ENCODE results near the gene PLPP3.

Gene PLPP3

DNA sequence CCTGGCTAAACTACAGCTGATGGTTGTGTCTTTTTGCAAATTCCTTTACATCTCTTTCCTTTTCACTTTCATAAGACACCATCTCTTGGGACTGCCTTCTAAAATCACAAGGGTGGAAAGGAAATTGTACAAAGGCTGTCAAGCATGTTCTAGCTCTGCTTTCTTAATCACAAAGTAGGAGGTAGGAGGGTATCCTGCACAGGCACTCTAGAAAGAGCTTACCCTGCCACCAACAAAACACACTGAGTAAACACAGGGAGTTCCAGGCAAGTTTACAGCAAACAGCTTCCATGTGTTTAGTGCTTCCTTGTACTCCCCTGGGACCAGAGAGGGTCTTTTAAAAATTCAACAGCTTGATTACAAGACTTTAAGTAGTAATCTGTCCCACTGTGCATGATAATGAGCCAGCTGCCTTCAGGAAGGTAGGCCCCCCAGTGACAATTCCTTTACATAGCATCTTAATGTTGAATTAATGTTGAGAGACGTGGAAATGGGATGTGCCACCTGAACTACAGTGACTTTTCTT is 2.4 kb downstream of the PLPP3 start:
- peak; percentile 28 for DNase-seq (ENCODE audit: low spot score)

DNA sequence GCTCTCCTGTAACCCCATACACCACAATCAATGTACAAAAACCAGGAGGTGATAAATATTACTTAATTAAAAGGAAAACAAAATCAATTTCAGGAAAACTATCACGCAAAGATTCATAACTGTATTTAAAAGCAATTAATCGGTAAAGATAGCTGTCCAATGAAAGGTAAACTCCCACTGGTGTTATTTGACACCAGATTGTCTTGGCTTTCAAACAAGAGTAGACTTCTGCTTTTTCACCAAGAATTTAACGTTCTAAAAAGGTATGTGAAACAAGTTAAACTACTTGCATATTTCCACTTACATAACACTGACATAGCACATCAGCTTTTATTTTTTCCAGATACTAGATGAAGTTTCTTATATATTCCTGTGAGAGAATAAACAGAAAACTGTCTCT is 3.5 kb downstream of the PLPP3 start:
- no peak for DNase-seq (ENCODE audit: low spot score)

DNA sequence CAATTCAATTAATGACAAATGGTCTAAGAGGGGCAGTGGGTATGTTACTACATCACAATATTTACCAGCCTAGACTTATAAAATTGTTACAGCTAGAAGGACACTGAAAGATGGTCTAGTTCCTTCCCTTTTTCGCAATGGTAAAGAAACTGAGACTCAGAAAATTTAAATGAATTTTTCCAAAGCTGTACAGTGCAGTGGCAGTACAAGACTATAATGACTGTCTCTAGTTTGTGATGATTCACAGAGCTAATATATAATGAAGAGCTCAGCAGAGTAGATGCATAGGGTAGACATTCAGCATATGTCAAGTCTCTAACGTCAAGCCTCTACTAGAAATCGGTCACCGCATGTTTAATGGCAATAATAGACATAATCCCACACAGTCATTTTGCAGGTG is 4.6 kb downstream of the PLPP3 start:
- no peak for DNase-seq (ENCODE audit: low spot score)

DNA sequence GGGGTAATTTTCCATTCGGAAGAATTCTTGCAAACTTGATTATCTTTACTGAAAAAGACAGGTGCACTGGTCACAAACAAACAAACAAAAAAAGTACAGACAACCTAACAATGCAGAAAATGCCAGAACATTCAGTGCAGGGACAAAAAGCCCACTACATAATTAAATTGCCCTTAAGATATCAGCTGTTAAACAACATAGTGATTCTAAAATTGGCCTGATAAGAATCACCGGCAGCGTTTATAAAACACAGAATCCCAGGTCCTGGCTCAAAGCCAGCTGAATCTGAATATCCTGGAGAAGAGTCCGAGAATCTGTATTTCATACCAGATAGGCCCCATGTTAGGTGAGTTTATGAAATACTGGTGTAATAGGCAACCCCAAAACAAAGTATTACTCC is 6.1 kb downstream of the PLPP3 start:
- no peak for DNase-seq (ENCODE audit: low spot score)

DNA sequence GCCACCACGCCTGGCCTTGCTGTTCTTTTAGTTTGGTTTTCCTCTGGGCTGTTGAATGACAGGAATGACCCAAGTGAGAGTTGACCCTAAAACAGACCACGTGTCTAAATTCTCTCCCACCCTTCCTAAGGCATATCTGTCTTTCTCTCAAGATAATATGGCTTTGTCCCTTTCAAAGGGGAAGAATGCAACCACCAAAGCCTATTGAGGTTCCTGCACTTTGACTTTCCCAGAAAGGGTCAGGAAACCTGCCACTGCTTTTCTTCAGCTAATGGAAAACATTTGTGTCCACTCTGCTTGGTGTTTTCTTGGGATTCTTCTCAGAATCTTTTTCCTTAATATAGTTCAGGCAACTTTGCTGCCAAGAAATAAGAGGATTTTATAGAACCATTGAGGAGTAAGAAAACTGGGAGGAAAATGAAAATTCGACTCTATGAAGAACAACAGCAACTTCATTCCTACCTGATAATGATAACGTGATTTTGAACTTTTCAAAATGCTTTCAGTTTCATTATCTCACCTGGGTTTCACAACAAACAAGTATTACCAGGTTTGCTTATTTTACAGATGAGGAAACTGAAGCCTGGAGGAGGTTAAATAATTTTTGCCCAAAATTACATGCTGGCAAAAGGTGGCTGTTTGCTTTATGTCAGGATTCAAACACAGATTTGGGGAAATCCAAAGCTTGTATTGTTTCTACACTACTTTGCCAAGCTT is 6.9 kb downstream of the PLPP3 start:
- no peak for DNase-seq (ENCODE audit: low spot score)

DNA sequence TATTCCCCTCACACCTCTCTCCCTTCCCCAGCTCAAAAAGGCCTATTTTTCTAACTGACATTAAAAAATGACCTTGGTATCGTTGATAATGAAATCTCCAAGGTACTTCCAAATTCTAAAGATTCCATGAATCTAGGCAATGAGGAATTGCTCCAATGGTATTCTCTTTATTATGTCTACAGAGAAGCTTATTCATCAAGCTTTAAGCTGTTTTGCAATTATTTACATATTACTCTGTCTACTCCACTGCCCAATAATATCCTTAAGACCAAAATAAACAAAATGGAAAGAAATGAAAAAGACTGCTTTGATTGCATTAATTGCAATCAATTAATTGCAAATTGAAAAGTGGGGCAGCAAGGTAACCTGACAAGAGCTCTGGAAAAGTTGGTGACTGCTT is 7.9 kb downstream of the PLPP3 start:
- no peak for DNase-seq (ENCODE audit: low spot score)

DNA sequence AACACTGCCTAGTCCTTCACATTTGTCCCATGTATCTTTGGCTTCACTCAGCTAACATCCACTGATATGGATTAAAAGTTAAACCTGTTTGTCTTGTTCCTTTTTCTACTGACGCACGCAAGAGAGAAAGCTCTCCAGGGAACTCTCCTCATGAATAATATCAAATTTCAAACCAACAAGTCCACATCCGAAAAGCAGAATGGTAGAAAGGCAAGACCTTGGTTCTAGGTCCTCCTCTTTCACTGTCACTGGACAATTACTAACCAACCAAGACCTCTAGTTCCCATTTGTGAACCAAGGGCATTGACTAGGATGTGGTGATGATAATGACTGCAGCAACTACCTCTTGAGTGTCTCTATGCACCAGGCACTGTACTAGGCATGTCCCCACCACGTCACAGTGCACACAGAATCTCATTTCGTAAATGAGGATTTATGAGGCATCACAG is 8.4 kb downstream of the PLPP3 start:
- DNase-seq (ENCODE audit: low spot score), result no peak

DNA sequence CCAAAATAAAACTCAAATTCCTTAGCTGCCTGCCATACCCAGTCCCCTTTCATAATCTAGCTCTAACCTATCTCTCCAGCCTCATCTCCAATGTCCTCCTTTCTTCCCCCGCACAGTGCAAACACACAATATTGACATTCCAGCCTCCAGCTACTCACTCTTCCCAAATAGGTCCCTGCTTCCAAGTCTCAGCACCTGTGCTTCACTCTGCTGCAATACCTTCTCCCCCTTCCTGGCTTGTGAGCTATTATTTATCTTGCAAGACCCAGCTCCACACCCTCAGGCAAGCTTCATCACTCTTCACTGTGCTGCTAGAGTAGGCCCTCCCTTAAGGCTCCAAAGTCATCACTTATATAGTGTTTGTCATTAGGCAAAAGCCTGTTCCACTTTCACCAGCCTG is 9.7 kb downstream of the PLPP3 start:
- no peak for DNase-seq (ENCODE audit: low spot score)

DNA sequence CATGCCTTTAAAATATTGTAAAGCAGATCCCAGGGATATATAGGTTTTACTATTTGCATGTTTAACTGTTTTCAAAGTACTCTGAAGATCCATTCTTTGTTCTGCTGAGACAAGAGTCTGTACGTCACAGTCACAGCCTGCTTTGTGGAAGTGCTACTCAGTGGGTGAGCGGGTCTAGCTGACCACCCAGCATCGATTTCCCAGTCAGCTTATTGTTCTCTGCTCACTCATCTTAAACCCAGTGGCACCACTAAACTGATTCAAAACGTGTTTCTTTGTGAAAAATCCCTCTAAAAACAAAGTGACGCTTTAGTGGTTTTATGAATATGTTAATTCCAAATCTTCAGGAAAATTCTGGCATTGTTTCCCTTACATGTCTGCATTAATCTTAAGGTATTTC is 12.4 kb downstream of the PLPP3 start:
- DNase-seq (ENCODE audit: low spot score), result no peak

DNA sequence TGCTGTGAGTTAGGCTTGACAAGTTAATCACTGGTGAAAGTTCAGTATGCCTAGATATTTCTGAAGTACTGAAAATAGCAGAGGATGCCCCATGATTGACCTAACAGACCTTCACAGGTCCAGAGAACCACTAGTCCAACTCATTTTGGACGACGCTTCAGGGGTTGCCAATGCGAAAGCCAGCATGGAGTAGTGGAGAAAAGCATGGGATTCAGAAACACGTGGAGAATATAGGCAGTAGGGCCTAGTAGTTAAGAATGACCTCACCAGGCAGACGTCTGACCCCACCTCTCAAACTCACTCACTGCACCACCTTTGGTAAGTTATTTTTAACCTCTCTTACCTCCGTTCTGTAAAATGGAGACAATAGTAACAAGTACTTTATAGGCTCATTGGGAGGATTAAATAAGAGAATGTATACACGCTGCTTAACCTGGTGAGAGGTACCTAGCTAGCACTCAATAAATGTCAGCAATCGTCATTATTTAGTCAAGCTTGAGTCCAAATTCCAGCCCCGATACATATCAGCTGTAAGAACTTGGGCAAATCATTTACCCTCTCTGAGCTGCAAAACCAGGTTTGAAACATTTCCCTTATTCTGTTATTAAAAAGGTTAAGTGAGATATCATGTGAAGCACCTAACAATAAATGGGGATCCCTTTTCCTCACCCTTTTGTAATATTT is 13.2 kb downstream of the PLPP3 start:
- no peak for DNase-seq (ENCODE audit: low spot score)

DNA sequence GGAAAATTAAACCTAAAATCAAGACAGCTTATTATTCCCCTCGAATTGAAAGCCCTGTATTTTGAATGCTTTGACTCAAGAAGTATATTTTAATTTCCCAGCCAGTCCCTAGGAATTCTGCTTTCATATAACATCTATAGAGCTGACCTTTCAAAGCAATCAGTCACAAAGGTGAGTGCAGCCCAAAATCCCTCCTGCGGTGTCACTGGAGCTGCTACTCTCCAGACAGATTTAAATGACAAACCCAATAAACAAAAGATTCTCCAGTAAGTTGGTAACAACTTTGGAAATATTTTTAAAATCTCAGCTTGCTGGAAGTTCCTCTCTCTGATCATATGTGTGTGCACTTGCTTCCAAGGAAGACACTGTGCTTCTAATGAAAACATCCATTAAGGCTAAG is 14.7 kb downstream of the PLPP3 start:
- DNase-seq (ENCODE audit: low spot score), result no peak

DNA sequence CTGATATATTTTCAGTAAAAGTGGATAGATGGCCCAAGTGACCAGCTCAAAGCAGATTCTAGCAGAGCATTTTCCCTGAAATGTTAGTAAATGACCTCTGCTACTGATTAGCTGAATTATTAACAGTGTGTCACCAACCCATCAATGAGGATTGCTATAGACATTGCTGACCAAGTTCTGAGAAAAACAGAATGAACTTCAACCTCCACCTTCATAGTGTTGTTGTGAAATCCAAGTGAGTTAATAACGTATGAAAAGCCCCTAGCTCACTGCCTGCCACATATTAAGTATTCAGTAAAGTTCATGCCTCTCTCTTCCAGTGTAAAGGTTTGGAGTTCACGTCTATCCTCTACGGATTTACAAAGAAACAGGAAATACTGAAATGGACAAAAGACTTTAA is 15.8 kb downstream of the PLPP3 start:
- DNase-seq (ENCODE audit: low spot score), result no peak

DNA sequence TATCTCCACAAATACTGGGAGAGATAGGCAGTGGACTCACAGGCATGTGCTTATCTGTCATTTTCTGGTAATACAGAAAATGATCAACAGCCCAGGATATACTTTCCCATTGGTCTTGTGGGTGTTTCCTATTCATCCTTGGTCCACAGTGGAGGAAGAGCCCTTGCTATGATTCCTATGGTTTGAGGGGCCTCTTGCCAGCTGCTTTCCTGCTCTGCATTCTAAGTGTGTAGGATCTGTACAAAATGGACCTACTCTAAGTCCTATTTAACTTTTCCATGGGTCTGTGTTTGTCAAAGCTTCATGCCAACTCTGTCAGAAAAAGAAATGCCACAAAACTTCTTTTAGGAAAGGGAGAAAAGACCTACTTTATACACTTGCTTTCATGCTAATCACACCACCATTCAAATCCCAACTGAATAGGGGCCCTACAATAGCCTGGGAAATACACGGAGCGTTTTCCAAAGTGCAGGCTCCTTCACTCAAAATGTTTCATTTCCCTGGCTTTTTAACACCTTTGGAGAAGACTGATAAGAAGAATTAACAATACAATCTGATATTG is 16.4 kb downstream of the PLPP3 start:
- no peak for DNase-seq (ENCODE audit: low spot score)

DNA sequence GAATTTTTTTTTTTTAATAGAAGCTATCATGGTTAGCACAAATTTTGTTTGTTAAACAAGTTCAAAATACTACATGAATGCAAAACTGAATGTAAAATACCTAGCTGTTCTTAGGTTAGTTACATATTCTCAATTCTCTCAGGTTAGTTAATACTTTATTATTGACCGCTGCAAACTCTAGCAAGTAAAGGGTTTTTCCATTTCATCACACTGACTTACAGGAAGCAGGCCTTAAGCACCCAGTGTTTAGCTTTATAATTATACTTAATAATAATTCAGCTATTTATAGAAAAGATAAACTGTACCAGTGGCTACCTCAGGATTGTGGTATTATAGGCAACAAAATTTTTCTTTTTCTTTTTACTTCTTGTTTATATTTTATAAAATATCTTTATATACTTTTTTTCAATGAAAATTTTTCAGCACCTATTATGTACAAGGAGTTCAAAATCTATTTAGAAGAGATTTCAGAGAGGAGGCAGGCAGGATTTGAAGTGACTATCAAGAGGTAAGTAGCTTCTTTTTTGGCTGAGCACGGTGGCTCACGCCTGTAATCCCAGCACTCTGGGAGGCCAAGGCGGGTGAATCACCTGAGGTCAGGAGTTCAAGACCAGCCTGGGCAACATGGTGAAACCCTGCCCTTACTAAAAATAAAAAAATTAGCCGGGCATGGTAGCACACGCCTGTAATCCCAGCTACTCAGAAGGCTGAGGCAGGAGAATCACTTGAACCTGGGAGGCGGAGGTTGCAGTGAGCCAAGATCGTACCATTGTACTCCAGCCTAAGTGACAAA is 17.9 kb downstream of the PLPP3 start:
- DNase-seq (ENCODE audit: low spot score), result no peak

DNA sequence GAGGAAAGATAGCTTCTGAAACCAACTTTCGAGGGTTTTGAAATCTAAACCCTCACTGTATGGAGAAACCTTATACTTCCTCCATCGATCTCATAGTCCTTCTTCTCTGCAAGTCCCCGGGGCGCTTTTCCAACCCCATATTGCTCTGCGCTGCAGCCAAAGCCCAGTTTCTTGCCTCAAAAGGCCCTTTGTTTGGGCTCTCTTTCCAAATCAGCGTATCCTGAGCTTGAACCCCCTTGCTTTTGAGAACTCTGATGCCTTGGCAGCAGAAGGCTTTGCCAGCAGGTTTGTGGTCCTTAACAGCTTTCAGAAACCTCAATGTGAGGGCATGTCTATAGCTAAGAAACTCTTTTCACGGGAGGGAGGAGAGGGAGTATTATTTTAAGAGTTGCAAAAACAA is 21.6 kb downstream of the PLPP3 start:
- DNase-seq (ENCODE audit: low spot score), result no peak

DNA sequence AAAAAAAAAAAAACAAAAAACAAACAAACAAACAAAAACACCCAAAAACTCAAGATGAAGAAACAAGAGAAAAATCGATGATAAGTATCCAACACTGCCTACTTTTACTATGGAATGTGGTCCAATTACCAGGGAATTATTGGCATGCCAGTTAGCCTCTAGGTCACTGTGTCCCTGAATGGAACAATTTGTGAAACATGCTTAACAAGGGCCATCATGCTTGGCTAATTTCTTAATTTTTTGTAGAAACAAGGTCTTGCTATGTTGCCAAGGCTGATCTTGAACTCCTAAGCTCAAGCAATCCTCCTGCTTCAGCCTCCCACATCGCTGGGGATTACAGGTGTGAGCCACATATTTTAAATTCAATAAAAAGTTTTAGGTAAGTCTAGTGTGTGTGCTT is 23.9 kb downstream of the PLPP3 start:
- no peak for DNase-seq (ENCODE audit: low spot score)

DNA sequence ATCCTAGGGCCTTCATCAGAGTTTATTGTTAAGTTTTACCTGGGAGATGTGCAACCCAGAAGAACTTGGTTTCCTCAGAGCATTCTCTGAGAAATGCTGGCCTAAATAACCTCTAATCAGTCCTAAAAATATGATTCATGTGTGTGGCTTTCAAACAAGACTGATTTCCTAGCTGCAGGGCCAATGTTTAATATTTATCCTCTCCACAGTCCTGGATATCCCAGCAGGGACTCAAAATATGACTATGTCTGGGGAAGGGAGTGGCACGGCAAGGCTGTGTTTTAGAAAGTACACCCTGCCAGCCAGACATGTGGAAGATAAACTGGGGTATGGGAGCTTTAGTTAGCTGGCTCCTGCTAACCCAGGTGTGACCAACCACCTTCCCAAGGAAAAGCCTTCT is 26.3 kb downstream of the PLPP3 start:
- DNase-seq (ENCODE audit: low spot score), result no peak

DNA sequence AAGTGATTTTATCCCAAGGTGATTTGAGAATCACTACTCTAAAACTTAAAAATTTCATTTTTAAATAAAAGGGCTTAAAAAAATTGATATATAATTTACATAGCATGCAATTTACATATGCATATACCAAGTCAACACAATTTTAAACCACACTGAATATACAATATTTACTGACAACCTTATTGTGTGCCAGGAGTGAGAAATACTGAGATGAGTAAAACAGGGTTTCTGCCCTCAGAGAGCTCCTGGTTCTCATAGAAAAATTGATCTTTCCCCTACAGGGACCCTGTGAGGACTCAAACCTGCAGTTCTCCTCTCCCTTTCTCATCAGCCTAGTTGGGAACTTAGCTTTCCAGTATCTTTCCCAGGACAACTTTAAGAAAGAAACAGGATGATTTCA is 27.0 kb downstream of the PLPP3 start:
- no peak for DNase-seq (ENCODE audit: low spot score)

DNA sequence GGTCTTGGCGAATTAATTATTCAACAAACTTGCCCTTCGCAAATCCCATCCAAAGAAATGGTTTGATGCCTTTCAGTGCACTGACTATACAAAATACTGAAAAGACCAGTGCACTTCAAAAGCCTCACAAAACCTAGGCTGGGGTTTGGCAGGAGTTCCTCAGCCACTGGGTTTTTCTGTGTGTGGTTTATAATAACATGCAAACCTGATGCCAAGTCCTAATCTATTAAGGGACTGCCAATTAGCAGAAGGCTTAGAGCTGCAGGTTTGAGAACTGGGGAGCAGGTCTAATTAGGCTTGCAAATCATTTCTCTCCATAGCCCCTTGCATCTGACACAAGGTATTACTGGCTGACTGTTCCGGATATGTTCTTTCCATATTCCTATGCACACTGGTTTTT is 27.7 kb downstream of the PLPP3 start:
- no peak for DNase-seq (ENCODE audit: low spot score)

DNA sequence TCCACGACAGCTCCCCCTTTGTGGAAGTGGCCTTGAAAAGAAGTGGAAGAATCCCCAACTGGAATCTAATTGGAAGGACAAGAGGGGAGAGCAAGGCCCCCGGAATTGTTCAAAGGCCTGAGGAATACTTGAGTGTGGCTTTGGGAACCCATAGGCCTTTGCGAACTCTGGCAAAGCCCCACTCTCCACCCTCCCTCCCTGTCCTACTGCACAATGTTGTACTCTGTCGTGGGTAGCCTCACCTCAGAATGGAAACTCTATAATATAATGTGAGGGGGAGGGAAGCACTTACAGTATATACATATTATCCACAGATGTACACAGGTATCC is 28.5 kb downstream of the PLPP3 start:
- no peak for DNase-seq (ENCODE audit: low spot score)

DNA sequence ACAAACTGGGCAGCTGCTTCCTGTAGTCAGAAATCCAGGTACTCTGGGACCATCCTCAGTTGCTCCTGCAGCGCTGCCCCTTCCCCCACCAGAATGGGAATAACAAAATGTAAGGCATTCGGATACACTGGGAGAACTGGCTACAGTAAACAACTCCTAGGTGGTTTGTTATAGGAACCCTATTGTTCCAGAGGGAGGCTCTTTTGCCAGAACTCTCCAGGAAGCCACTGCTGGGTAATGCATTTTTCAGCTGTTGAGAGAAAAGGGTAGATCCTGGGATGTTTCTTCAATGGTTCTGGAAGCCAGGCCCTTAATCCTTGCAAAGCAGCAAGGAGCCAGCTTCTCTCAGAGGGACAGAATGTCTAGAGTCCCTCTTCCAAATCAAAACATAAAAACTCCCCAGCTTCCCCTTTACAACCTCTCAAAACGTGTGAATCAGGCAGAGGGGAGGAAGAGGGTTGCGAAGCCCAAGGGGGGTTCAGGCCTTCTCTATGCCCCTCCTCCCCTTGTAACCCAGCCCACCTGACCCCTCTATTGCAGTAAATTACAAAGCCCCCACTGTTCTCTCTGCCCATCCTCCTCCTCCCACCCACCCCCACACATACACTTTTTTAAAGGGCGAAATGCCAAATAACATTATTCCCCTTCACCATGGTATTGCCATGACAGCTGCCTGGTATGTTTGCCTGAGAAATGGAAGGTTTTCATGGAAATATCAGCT is 29.1 kb downstream of the PLPP3 start:
- no peak for DNase-seq (ENCODE audit: low spot score)

DNA sequence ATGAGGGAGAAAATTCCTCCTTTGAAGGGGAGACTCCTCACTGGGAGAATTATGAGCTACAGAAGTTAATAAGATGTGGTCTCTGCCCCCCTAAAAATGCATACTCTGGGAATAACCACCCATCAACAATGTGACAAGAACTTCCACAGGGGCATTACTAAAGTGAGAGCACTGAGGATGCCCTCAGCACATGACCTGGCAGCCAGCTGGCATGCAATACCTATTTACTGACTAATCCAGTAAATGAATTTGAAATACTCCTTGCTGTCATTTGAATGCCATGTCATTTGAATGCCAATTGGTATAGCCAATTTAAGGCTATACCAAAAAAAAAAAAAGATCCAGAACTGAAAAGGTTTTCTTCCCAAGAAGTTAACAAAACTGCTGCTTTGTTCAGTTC is 30.8 kb downstream of the PLPP3 start:
- no peak for DNase-seq (ENCODE audit: low spot score)
